Frontal cortex (tissue), 4 donors: ENCODE results near the gene HDAC2. TPM values are rescaled to one million over a fixed set of nuclear protein-coding genes. Genes with fewer than 3 reads are reported as not detected.
"Not testable (repeated sequence)": the region's sequence is repeated elsewhere in the genome, so short reads cannot be mapped to it uniquely, and the experiment has no call there.

Source experiments
- DNase-seq, 2 donors: peaks; one replicate each; pipeline ENCODE4 v3.0.0; 2012; ENCODE audit warnings: low spot score in 2 of 2
- FAIRE-seq: peaks from 2 replicates; lab custom pipeline; 2012; peaks lifted over from hg19 to GRCh38; lab: Jason Lieb, UNC
- total RNA-seq: library from RNA; depleted of rRNA; stranded (reverse); fragments of >200 nt; gene quantifications from one replicate; pipeline ENCODE4 v1.2.3, GENCODE V29; 2014
- donor health status: control.
- donor health status: control.
- donor health status: control.

HDAC2 gene
- total RNA-seq, 1 donor from 2014 or later: 206 TPM

DNA sequence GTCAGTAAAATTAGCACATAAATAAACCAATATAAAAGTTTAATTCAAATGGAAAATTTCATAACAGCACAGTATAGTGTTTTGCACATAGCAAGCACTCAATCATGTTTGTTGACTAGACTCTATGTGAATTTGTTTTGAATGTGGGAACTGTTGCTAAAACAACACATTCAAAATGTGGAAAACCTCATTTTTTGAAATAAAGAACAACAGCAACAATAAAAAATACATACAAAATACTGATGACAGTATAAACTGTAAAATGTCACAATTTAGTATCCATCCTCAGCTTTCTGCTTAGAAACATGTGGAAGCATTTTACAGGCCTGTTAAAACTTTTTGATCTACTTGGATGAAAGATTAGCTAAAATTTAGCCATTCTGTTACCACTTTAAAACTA is 47.4 kb downstream of the HDAC2 start:
- FAIRE-seq (no peak), DNase-seq (no peak)

DNA sequence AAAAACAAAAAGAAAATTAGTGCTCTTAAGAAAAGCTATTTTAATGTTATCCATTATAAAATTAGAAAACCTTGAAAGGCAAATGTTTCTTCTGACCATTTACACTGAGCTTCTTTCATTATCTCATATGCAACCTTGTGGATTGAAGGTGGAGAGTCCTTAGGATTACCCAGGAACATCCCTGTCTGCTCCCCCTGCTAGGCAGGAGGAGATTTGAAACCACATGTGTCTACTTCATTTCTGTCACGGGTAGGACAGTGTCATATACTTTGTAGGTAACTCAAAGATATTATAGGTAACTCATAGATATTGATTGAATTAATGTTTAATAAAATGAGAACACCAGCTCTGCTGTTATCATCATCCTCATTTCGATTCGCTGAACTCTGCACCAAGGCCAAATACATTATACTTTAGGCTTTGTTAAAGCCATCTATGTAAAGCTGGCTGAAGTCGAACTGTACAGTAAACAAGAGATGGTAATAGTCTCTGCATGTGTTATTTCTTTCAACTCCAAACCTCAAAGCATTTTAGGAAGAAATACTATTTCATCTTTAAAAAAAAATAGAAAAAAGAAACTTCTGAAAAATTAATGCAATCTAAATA is 49.5 kb downstream of the HDAC2 start:
- FAIRE-seq (no peak), DNase-seq (no peak)

DNA sequence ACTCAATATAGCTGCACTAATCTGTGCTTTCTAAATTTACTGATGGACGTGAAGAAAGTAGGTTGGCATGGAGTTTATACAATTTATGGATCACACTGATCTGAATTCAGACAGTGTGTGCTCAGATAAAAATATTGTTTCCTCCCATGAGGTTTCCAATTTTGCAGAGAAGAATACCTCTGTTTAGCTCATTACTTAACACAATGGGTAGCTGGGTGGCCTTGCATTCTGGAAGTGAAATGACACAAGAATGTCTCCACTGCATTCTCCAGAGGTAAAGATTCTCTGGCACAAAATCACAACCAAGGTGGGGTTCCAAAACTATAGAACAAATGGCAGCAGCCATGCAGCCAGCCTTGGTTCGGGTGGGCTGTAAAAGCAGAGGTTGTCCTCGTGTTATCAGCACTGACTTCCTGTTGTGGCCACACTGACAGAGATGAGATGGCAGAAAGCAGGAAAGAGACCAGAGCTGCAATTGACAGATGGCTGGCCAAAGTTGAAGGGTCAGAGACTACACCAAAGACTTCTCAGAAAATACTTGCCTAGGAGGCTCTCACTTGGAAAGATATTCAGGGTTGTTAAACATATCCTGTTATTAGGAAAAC is 50.2 kb downstream of the HDAC2 start:
- DNase-seq (no peak), FAIRE-seq (no peak)

DNA sequence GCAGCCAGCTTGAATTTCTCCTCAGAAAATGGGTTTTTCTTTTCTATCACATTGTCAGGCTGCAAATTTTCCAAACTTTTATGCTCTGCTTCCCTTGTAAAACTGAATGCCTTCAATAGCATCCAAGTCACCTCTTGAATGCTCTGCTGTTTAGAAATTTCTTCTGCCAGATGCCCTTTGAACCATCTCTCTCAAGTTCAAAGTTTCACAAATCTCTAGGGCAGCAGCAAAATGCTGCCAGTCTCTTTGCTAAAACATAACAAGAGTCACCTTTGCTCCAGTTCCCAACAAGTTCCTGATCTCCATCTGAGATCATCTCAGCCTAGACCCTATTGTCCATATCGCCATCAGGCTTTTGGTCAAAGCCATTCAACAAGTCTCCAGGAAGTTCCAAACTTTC is 60.7 kb downstream of the HDAC2 start:
- FAIRE-seq, DNase-seq: not testable (repeated sequence)

DNA sequence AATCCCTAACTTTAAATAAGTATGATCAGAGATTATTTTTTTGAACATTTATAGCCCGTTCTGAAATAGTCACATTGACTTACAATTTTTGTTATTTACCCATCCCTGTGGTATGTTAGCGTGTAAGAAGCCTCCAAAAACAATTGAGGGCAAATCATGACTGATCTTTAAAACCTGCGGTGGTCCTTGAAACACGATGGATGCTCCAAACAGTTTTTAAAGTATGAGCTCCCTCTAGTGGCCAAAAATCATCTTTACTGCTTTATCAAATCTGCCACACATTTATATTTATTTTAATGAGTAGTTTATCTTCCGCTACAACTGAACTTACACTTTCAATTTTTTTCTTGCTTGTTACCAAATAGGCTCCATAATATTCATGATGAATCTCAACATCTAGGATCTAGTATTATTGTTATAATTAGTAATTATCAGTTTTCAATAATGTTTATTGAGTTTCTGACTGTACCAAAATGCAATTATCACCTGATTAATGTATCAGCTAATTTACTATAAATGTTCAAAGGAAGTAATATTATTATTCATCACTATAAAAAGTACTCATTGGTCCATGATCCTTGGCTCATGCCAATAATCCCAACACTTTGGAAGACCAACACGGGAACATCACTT is 61.6 kb downstream of the HDAC2 start:
- FAIRE-seq: peak; percentile 72

DNA sequence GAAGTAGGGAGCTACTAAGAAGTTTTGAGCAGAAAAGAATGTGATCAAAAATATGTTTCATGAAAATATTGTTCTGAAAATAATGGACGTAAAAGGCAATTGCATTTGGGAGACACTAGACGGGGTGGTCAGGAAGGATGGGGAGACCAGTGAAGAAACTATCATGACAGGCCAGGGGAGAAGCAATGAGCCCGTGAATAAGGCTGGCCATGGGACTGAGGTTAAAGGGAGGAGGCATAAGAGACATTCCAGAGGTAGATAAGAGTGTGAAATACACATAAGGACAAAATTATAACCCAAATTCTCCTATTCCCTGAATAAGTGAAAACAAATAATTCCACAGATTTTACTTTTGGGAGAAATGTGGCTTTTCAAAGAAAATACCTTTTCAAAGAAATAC is 62.1 kb downstream of the HDAC2 start:
- no peak for DNase-seq
- no peak for FAIRE-seq

More for the DNA sequence above, 61.6 kb downstream of the HDAC2 start:
- DNase-seq: peak; percentile 8 to 54

DNA sequence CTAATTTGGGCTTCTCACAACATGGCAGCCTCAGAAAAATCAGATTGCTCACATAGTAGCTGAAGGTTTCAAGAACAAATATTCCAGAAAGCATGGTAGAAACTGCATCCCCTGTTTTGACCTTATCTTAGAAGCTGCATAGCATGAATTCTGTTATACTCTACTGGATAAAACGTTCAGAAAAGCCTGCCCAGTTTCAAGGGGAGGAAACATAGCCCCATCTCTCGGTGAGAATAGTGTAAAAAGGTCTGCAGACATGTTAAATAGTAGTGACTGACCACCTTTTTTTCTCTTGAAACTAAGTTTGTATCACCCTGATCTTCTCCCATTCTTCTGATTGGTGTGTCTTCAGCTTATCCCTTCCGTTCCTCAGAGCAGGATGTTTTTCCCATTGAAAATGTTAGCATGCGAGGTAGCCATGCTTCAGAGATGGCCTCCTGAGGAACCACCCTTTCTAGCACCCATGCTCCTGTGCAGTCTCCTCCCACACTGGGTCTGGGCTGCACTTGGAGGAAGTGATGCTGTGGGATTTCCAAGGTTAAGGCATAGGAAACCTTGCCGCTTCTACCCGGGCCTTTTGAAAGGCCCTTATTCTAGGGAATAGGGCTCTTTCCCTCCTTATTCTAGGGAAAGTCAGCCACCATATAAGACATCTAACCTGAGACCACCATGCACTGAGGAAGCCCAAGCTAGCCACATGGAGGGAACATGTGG is 63.7 kb downstream of the HDAC2 start:
- FAIRE-seq (no peak), DNase-seq (no peak)

DNA sequence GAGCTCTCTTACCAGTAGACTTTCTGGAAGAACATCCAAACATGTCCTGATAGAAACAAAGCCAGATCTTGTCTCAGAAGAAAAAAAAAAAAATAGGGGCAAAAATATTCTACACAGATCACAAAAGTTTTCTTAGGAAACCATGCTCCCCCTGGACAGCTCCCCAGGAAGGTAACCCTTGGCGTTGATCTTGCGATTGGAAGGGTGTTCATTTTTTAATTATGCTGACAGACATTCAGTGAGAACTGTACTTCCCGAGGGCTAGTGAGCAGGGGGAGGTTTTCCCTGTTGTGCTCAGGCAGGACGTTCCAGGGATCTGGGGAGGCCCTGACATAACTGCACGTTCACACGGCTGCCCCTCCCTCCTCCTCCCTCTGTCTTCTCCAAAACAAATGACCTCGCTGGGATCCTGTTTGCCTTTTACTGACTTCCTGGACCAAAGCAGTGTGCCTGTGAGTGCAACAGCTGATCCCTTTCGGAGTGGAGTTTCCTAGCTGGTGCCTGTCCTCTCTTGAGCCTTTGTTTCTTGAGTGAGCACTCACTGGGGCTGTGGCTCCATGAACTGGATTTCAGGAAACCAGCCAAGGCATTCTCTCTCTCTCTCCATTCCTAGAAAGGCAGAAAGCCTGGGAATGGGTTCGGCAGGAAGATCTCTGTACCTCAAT is 67.2 kb downstream of the HDAC2 start:
- DNase-seq: no peak
- no peak for FAIRE-seq

DNA sequence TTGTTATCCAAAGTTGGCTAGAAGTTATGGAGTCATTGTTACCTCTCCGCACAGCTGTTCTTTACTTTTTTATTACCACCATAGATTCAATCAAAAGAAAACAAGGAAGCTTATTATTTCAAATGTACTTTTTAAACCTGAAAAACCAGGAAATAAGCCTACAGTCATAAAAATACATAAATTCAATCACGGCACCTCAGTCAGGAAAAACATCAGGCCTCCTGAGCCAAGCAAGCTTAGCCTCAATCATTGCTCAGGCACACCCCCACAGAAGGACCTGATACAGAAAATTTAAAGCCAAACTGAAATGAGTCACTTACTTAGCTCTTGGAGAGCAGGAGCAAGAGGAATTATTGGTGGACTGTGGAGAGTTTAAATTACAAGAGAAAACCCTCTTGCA is 69.5 kb downstream of the HDAC2 start:
- FAIRE-seq: no peak
- no peak for DNase-seq

DNA sequence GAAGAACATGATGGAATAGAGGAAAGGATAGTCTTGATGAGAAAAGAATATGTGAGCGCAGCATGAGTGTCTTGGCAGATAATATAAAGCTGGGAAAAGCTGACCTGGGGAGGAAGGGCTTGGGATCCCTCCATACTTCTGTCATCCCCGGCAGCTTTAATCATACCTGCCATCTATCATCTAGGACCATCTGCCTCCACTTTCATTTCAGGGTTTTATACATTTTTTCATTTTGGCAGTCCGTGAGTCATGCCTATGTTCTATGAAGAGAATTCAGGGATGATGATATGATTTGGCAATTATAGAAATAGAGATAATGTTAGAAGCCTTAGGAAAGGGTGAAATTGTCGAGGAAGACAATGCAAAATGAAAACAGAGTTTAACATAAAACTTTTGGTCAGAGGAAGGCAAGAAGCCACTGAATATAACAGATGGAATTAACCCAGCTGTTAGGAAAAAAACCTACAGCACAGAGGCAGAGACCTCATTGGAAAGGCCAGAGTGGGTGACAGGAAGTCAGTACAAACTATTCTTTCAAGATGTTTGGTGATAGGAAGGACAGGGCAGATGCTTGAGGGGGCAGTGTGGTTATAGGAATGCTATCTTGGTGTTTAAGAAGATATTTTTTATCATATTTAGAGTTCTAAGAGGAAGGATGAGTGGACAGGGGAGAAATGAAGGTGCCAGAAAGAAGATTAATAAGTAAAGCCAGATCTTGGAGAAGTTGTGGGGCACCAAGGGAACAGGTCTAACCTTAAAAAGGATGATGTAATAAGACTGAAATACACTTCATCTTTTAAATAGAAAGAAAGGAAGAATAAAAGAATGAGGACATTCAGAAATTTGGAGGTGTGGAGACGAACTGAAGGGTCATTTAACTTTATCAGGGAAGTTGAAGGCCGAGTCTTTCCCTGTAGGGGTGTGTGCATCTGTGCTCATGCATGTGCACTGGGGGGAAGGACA is 76.0 kb downstream of the HDAC2 start:
- FAIRE-seq (no peak), DNase-seq (no peak)

DNA sequence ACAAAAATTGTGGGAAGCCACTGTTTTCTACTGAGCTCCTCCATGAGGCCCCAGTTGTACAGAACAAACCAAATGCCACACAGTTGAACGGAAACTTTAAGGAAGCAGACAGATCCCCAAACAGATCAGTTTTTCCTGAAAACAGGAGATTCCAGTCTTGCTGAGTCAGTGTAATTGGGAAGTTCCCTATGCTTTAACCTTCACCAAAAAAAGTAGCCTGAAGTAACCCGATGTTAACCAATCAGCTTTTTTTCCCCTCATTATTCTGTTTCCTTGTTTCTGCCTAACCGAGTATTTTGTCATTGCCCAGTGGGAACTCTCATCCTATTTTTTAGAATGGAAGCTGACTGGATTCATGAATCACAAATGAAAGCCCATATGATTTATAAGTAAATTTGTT is 77.1 kb downstream of the HDAC2 start:
- DNase-seq: no peak
- no peak for FAIRE-seq

DNA sequence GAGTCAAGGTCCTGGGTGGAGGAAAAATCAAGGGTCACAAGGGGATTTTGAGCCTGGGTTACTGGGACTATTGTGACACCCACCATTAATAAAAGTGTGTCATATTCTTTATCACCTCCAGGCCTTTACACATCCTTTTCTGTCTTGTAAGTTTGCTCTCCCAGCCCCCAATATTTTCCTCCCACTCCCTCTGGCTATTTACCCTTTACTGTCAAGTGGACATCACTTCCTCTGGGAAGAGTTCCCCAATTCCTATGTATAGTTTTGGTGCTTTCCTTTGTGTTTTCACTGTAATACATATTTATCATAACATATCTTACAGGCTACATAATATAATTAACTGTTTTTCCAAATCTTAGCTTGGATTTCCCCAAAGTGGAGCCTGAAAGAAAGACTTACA is 77.5 kb downstream of the HDAC2 start:
- DNase-seq (no peak), FAIRE-seq (no peak)

DNA sequence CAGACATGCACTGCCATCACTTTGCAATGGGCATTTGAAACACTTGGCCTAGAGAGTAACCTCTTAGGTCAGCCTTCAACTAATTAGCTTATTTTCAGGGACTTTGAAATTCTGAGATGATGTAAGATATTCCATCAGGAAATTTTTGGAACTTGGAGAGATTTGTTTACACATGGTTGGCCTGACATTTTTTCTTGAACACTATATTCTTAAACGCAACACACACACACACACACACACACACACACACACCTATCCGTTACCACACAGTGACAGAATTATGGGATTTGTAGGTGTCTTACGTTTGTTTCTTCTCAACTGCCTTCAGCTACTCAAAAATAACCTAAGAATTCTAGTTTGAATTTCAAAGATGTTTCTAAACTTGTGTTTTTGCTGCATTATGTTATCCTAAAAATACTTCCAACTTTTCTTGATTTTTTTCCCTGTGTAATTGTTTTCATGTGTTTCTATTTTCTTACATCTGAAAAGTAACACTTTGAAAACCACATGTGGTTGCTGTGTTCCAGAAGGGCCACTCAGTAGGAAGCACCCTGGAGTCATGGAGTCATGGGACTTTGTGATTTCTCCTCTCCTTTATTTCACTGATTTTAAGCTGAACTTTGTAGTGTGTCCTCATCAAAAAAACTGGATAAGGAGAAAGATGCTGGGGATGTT is 81.9 kb downstream of the HDAC2 start:
- FAIRE-seq (no peak), DNase-seq (no peak)

DNA sequence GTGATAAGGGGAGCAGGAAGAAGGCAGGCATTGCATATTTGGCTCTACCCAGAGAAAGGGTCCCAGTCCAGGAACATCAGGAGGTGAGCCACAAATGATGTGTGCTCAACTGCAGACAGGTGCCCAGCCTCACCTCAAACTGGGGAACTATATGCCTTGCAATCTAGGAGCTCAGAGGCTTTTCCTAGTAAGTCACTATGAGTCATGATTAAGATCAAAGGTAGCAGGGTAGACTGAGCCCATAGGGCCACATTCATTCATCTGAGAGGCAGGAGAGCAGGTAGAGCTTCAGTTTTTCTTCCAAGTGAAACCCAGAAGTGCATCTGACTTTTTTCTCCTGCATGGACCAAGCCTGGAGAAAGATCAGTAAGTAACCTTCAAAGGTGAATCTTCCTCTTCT is 82.5 kb downstream of the HDAC2 start:
- DNase-seq (no peak), FAIRE-seq (no peak)

DNA sequence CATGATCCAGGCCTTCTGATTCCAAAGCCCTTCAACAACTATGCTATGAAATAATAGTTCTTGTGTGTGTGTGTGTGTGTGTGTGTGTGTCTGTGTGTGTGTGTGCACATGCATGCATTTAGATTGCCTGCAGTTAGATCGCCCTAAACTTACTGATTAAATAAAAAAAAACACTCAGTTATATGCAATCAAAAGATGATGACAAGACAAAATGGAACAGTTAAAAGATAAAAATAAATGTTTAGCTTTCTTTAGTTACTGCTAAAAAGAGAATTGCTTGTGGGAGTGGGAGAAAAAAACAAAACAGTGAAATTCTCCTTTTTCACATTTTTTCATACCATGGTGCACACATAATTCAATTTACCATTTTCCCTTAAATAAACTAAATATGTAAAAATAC is 84.4 kb downstream of the HDAC2 start:
- FAIRE-seq (no peak), DNase-seq (no peak)

DNA sequence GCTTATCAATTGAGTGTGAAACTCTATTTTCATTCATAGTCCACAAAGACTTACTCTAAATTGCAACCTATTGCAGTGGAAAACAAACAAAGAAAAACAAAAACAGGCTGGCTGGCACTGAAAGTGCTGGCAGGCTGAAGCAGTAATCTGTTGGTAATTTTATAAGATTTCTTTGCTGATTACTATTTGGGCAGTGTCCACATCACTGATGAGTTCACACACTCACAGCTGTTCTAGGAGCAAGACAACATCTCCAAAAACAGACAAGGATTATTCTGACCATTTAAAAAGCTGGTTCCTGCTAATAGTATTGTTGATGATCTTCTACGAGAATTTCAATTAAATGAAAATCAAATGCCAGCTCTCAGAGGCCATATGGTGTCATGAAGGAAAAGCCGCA is 86.9 kb downstream of the HDAC2 start:
- DNase-seq: no peak
- no peak for FAIRE-seq
